IPS-NIHi7 (cell line): ENCODE measurements around the gene CROCC.
"Not testable (repeated sequence)": the region's sequence is repeated elsewhere in the genome, so short reads cannot be mapped to it uniquely, and the experiment has no call there.

Experiments used
- DNase-seq: peaks from one replicate; pipeline ENCODE4 v3.0.0; 2012; ENCODE audit warnings: mixed read lengths; ENCODE audit errors: extremely low spot score

CROCC gene, protein sequence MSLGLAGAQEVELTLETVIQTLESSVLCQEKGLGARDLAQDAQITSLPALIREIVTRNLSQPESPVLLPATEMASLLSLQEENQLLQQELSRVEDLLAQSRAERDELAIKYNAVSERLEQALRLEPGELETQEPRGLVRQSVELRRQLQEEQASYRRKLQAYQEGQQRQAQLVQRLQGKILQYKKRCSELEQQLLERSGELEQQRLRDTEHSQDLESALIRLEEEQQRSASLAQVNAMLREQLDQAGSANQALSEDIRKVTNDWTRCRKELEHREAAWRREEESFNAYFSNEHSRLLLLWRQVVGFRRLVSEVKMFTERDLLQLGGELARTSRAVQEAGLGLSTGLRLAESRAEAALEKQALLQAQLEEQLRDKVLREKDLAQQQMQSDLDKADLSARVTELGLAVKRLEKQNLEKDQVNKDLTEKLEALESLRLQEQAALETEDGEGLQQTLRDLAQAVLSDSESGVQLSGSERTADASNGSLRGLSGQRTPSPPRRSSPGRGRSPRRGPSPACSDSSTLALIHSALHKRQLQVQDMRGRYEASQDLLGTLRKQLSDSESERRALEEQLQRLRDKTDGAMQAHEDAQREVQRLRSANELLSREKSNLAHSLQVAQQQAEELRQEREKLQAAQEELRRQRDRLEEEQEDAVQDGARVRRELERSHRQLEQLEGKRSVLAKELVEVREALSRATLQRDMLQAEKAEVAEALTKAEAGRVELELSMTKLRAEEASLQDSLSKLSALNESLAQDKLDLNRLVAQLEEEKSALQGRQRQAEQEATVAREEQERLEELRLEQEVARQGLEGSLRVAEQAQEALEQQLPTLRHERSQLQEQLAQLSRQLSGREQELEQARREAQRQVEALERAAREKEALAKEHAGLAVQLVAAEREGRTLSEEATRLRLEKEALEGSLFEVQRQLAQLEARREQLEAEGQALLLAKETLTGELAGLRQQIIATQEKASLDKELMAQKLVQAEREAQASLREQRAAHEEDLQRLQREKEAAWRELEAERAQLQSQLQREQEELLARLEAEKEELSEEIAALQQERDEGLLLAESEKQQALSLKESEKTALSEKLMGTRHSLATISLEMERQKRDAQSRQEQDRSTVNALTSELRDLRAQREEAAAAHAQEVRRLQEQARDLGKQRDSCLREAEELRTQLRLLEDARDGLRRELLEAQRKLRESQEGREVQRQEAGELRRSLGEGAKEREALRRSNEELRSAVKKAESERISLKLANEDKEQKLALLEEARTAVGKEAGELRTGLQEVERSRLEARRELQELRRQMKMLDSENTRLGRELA (N-terminal part only)

DNA sequence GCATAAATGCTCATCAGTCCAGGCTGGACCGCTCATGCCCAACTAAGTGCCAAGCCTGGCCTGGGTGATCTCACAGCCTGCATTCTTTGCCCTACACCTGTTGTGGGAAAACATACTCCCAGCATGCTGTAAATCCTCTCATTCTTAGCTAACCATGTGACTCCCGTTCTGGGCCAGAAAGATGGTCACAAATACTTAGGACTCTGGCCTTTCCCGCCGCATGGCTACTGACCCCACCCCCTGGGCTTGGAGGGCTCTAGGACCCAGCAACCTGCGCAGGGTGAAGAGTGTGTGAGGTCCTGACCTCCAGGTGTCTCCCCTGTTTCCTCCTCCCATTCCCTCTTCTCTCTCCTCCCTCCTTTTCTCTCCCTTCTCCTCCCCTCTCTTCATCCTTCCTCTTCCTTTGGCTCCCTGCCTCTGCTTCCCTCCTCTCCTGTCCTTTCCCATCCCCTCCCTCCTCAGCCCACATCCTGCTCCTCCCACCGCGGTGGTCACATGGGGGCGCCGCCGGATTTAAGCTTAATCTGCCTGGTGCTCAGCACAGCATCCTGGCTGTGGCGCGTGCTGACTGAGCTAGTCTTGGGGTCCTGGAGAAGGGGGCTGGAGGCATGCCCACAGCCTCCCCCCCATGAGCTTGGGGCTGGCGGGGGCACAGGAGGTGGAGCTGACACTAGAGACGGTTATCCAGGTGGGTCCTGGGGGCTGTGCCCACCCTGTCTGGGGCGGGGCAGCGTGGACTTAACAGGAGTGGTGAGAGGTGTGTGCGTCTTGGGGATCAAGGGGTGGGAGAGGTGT, at the start of gene CROCC:
Gene CROCC (plus strand): TSS at position 541 of the 795 bp plus-strand sequence. CDS start 88 bp downstream, at position 629.
- peak; percentile 85 for DNase-seq

DNA sequence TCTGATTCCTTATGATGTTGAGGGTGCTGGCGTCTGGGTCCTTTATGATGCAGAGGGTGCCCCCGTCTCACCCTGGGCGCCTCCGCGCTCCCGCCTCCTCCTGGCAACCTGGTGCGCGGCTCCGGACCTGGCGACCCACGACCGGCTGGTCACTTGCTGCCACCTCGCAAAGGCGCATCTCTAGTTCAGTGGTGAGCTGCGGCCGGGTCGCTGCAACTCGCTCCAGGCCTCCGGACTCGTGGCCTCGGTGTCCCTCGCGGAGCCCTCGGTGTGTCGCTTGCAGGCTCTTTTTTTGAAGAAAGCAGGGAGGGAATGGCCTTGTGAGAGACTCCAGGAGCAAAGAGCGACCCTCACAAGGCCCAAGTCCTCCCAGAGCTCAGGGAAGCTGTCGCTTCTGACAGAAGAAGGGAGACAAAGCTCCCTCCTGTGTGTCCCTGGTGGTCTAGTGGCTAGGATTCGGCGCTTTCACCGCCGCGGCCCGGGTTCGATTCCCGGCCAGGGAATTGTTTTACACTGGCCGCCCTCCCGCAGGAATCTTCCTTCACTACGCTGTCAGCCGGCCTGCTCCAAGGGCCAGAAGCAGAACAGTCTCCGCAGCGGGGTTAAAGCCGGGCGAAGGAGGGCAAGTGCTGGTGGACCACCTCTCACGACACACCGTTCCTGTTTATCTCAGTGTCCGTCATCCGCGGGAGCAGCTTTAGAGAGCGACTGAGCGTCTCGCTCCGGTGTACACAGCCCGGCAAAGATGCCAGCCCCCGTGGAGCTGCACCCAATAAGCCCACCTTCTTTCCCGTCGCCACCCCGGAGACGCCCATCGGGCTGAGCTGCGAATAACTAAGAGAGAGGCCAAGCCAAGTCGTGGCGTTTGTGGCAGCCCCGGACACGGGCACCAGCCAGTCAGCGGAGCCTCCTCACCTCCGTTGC, 49.3 kb upstream of the CROCC start:
- DNase-seq, result peak; percentile 46

DNA sequence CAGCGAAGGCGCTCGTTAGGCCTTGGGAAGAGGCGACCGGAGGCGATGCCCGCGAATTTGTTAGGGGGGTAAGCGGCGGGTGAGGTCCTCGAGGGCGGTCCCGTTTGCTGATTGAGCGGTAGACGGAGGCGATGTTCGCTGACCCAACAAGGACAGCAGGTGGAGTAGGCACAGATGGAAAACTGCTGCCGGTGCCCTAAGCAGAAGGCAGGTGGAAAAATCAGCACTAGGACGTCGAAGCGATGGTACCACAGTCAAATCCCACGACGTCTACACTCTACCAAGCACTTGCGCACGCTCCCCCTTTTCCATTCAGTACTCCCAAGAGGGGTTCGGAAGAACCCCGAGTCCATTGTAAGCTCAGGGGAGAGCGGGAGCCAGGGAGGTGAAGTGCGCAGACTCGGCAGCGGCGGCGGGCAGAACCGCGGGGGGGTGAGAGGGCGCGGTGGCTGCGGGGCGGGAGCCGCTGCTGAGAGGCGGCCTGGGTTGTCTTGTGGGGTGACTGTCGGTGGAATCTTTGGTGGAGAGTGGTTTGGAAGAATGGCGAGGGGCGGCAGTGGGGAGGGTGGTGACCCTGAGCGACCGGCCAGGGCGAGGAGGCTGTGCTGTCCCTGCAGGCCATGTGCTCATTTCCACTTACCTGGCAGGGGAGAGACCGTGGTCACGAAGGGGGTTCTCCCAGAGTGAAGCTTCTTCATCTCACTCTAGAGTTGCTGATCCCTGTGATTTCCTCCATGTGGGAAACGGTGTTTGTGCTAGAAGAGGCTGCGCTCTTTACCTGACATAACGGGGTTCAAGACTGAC, 48.5 kb upstream of the CROCC start:
- DNase-seq, result not testable (repeated sequence)

DNA sequence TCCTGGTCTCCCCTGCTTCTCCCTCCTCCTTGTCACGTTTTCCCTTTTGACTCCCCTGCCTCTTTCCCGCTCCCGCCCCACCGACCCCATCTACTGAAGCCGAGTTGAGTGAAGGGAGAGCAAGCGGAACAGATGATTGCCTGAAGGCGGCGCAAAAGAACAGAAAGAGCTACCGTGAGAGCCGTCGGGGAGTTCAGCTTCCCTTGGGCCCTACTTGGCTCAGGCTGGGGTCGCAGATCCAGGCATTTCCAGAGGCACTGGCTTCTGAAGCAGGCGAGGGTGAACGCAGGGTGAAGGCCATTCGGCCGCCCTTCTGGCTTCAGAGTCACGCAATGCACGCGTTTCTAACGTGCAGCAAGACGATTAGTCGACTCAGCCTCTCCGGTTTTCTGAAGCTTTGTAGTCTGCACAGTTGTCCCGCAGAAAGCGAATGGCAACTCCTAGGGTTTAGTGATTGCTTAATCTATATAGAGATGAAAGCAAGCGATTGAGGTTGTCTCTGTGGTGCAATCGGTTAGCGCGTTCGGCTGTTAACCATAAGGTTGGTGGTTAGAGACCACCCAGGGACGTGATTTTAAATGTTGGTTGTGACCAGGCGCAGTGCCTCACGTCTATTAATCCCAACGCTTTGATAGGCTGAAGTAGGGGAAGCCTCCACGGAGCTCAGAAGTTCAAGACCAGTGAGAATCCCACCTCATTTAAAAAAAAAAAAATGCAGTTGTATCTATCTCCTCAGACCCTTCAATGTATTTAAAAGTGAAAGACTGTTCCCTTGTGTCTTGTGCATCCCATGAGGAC, 46.6 kb upstream of the CROCC start:
- not testable (repeated sequence) for DNase-seq

DNA sequence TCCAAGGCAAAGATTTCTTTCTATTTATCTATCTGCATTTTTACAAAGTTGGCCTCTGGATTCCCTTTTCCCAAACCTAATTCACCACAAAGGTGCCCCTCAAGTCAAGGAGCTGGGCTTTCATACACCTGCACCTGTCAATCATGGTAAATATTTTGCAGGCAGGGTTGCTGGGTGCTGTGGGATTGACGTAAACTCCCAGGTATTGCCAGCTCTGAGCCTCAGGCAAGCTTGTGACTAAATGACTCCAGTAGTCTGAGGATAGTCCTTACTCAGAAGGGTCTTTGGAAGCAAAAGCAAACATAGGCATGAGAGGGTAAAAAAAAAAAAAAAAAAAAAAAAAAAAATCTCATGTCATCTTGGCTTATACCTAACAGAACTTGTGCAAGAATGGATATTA, 40.0 kb upstream of the CROCC start:
- not testable (repeated sequence) for DNase-seq

DNA sequence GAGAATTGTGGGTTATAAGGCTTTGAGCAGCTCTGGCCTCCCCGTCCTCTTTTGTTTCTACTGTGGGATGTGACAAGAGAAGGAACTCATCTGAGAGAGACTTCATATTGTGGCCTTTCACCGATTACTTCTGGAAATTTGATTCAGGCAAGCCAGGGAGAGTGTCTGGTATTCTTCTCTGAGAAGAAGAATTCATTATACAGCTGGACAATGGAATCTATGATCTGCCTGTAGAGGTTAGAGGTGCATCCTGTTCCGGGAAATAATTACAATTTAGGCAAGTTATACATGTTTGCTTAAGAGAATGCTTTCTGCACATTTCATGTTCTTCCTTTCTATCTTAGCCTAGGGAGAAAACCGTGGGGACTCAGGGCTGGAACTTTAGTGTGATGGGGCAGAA, 38.7 kb upstream of the CROCC start:
- DNase-seq, result no peak

DNA sequence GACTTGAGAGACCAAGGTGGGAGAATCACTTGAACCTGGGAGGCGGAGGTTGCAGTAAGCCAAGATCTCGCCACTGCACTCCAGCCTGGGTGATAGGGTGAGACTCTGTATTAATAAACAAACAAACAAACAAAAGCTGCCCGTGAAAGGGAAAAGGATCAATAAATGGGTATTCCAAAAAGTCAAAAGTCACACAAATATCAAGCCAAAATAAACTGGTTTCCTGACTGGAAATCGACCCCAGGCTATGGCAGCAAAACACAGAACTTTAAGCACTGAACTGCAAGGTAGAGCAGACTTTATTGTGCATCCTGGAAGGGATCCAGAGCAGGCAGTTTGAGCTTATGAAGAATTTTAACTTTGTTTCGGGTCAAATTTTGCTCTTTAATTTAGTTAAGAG, 37.2 kb upstream of the CROCC start:
- not testable (repeated sequence) for DNase-seq

DNA sequence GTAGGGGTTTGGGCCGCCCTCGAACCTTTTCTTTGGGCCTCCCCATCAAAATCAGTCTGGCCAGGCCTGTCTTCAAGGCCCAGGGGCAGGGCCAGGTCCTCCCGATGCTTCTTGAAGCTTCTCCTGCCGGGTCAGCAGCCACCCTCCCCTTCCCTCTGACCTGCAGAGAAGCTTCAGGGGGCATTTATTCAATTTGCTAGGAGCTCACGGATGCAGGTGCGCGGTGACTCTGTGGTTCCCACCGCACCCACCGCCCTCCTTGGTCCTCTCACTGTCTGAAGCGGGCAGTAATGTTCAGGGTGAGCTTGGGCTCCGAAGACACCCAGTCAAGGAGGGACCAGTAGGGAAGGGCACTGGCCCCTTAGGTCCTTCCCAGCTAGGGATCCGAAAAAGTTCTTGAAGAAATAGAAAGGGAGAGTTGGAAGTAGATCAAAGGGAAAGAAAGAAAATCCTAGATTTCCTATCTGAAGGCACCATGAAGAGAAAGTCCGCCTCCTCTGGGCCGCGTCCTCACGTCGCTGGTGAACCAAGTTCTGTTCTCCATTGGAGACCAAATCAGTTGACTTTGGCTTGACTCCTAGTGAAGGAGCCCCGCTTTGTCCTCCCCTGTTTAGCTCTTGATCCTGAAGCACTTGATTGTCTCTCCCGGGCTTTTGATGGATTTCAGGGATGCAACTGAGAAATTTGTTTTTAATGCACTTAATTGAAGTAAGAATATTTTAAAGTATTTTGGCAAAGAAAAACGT, 34.7 kb upstream of the CROCC start:
- no peak for DNase-seq

DNA sequence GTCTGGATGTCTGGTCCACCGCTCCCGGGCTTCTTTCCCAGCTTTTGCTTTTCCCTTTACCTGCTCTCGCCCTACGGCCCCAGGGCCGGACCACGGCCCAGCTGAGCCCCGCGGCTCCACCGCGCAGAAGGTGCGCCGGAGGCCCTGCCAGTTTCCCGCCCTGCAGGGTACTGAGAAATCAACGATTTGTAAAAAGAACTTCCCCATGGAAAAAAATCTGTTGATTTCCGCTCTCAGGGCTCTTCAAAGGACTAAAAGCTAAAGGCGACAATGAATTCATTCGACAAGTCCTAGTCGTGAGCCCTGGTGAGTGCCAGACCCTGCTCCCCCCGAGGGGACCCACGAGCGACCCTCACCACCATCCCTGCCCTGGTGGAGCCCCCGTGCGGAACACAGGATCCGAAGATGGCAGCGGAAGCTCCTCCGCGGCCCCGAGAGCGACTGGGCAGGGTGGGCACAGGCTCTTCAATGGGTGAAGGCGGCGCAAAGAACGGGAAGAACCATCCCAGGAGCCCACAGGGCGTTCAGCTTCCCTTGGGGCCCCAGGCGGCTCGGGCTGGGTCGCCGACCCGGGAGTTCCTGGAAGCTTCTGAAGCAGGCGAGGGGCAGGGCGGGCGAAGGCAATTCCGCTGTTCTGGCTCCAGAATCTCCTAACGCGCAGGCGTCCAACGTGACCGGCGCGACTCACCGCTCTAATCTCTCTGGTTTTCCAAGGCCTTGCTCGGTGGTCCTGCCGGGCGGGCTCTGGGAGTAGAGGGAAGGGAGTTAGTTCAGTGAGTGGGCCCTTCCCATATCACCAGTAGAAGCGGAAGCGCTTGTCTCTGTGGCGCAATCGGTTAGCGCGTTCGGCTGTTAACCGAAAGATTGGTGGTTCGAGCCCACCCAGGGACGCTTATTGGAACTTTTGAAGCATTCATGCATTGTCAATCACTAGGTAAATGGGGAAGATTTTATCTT, 32.6 kb upstream of the CROCC start:
- DNase-seq, result peak; percentile 72

DNA sequence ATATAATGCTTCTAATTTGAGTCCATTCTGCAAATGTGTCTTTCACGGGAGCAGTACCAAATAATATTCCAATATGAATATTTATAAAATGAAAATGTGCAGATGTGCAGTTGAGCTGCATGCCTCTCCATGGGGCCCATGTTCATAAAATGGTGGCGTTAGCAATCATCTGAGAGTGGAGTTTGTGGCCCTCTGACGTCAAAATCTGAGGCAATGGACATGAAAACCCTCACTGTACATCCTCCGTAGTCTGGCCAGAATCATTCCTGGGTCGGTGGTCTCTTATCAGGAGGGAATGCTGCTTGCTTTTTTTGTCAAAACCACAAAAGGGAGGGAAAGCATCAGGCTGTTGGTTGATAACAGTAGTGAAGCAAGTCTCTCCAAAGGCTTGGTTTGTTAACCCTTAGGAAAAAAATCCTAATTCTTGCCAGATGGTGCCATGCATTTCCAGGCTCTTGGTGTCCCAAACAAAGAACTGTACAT, 31.2 kb upstream of the CROCC start:
- not testable (repeated sequence) for DNase-seq

DNA sequence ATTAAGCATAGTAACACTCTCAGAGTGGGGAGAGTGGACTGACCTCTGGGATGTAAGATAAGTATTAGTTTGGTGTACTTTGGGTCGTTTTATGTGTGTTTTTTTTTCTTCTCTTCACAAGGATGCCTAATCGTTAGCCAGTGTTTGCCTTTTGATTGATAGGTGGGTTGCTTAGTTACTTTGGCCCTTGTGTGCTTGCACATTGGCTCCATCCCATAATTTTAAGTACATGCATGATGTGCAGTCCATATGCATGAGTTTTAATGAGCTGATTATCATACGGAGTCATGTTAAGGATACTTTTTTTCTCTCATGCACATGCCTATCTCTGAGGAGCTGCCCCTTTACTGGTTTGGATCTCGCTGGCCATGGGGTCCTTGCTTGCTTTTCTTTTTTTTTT, 30.7 kb upstream of the CROCC start:
- not testable (repeated sequence) for DNase-seq

DNA sequence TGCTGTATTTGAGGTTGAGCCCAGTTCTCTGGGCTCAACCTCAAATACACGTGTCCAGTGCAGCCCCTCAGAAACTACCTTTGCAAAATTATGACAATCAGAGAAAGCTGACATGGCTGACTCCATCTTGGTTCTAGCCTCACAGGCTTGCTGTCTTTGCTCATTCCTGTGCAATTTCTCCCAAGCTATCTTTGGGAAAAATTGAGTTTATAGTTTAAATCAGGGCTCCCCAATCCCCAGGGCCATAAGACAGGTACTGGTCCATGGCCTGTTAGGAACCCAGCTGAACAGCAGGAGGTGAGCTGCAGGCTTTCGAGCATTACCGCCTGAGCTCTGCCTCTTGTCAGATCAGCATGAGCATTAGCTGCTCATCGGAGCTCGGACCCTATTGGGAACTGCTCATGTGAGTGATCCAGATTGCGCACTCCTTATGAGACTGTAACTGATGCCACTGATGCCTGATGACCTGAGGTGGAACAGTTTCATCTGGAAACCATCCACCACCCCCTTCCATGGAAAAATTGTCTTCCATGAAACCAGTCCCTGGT, 28.7 kb upstream of the CROCC start:
- DNase-seq, result not testable (repeated sequence)

DNA sequence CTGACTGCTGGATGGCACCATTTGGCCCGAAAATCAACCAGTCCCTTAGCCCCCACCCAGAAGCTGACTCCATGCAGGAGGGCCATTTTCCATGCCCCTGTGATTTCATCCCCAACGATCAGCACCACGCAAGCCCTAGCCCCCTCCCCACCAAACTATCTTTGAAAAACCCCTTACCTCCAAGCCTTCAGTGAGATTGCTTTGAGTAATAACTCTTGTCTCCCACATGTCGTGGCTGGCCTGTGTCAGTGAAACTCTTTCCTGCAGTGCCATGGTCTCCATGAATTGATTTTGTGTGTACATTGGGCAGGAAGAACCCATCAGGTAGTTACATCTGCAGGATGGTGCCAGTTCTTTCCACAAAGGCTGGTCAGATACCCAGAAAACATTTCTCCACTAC, 27.9 kb upstream of the CROCC start:
- not testable (repeated sequence) for DNase-seq

DNA sequence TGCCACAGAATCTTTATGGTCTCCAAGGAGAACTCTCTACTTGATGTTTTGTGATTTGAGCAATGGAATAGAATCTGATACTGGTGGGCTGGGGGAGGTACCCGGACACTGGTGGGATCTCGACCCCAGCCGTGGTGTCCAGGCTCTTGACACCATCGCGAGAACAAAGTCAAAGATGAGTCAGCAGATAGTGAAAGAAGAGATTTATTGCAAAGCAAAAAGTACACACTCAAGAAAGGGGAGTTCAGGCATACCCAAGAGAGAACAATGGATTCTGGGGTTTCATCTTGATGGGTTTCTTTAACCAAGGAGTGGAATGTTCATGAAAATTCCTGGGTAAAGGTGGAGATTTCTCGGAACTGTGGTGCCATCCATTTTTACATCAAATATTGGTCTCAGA, 27.4 kb upstream of the CROCC start:
- not testable (repeated sequence) for DNase-seq

DNA sequence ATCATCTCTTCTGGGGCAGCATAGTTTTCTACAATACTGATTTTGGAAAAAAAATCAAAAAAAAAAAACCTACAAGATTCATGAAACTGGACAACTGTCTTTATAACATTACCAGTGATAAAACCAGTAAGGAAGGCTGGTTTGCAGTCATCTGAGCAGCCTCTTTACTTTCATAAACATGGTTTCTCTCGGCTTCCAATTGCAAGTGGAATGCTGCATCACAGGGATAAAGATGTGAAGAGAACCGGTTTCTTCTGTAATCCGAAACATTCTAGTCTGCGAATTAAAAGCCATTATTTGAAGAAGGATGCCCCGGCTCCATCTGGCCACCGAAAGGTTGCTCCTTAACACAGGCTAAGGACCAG, 26.5 kb upstream of the CROCC start:
- DNase-seq, result not testable (repeated sequence)
